H1 (cell line): ENCODE measurements around the gene KLRK1. TPM values are rescaled to one million over a fixed set of nuclear protein-coding genes. Genes with fewer than 3 reads are reported as not detected.
A peak's percentile ranks its signal among the peaks of the same experiment; 100 is the strongest.

Experiments
- CTCF ChIA-PET: fragments of 300-600 bp; sonication (Branson Sonifier 250); formaldehyde crosslinking; loops from one replicate; lab custom pipeline; 2021; ENCODE audit not compliant: partially characterized antibody; lab: Charles Lee
- POLR2A ChIA-PET: fragments of 300-600 bp; sonication (Branson Sonifier 250); formaldehyde crosslinking; loops from one replicate; lab custom pipeline; 2021; ENCODE audit warnings: inconsistent platforms; ENCODE audit not compliant: partially characterized antibody; lab: Charles Lee
- DNase-seq, 2 experiments: peaks; one replicate each; pipeline versions ENCODE4 v3.0.0 to v3.0.0-alpha.2; 2010 to 2022; ENCODE audit warnings: low spot score in 2 of 2, low read depth in 1 of 2, mixed read lengths in 1 of 2
- FAIRE-seq: peaks from 2 replicates; lab custom pipeline; 2011; peaks lifted over from hg19 to GRCh38; lab: Jason Lieb, UNC
- H2AFZ ChIP-seq: 2 replicates; pipeline ENCODE4 v1.8.1; 2012; ENCODE audit warnings: low read length, inconsistent platforms
- H2AK5ac ChIP-seq: 2 replicates; pipeline ENCODE4 v1.6.1; 2013; ENCODE audit warnings: low read depth, low read length
- H2BK120ac ChIP-seq: replicated peaks from 2 replicates; pipeline ENCODE3; 2013; ENCODE audit warnings: low read depth, low read length, inconsistent platforms
- H2BK12ac ChIP-seq: 2 replicates; pipeline ENCODE4 v1.6.1; 2013; ENCODE audit warnings: low read depth, low read length
- H2BK15ac ChIP-seq: 2 replicates; pipeline ENCODE4 v1.6.1; 2013; ENCODE audit warnings: low read length
- H2BK20ac ChIP-seq: 2 replicates; pipeline ENCODE4 v1.6.1; 2013; ENCODE audit warnings: low read length
- H2BK5ac ChIP-seq: 2 replicates; pipeline ENCODE4 v1.6.1; 2013; ENCODE audit warnings: low read depth, low read length
- H3K14ac ChIP-seq: 2 replicates; pipeline ENCODE4 v1.6.1; 2013; ENCODE audit warnings: inconsistent platforms; ENCODE audit not compliant: insufficient read length
- H3K18ac ChIP-seq: 2 replicates; pipeline ENCODE4 v1.6.1; 2013; ENCODE audit warnings: low read length; ENCODE audit errors: extremely low read depth
- H3K23ac ChIP-seq: 2 replicates; pipeline ENCODE4 v1.6.1; 2013; ENCODE audit warnings: inconsistent platforms; ENCODE audit not compliant: insufficient read length
- H3K23me2 ChIP-seq: 2 replicates; pipeline ENCODE4 v1.6.1; 2013; ENCODE audit warnings: low read depth, low read length
- H3K27ac ChIP-seq: 2 replicates; pipeline ENCODE4 v1.6.1; 2011; ENCODE audit warnings: low read depth, low read length, inconsistent platforms
- H3K27me3 ChIP-seq, 4 experiments: replicated peaks in 1 of 4; 1 replicate in 1 of 4; 2 replicates in 3 of 4; pipeline versions ENCODE4 v1.6.1 to v1.8.1; 2011 to 2013; ENCODE audit warnings: low read length in 3 of 4, mild to moderate bottlenecking in 3 of 4, inconsistent platforms in 2 of 4, mixed read lengths in 2 of 4, moderate library complexity in 1 of 4; ENCODE audit not compliant: control insufficient read depth in 3 of 4, insufficient read depth in 3 of 4; ENCODE audit errors: extremely low read depth in 1 of 4
- H3K36me3 ChIP-seq, 4 experiments: 2 replicates each; pipeline versions ENCODE4 v1.6.1 to v1.8.1; 2011 to 2013; ENCODE audit warnings: mild to moderate bottlenecking in 4 of 4, low read length in 3 of 4, moderate library complexity in 2 of 4, control low read depth in 1 of 4, inconsistent platforms in 1 of 4; ENCODE audit not compliant: insufficient read depth in 4 of 4, control insufficient read depth in 2 of 4
- H3K4ac ChIP-seq: replicated peaks from 2 replicates; pipeline ENCODE3; 2013; ENCODE audit warnings: low read length, low read depth, mixed read lengths, inconsistent platforms; ENCODE audit not compliant: insufficient read length
- H3K4me1 ChIP-seq, 4 experiments: replicated peaks in 1 of 4; 1 replicate in 1 of 4; 2 replicates in 3 of 4; pipeline versions ENCODE4 v1.6.1 to v1.8.1; 2011 to 2013; ENCODE audit warnings: low read length in 3 of 4, inconsistent platforms in 2 of 4, mixed read lengths in 1 of 4; ENCODE audit not compliant: insufficient read depth in 4 of 4, control insufficient read depth in 3 of 4
- H3K4me2 ChIP-seq, 2 experiments: 2 replicates each; pipeline versions ENCODE4 v1.6.1 to v1.8.1; 2011 to 2013; ENCODE audit warnings: low read depth in 2 of 2, low read length in 2 of 2, control low read depth in 1 of 2, inconsistent platforms in 1 of 2, mild to moderate bottlenecking in 1 of 2; ENCODE audit not compliant: insufficient read depth in 1 of 2
- H3K4me3 ChIP-seq, 4 experiments: fragments of 200-600, 300-600 bp in 1 of 4; sonication (generic), shearing (Covaris generic), sonication (Bioruptor Twin) in 1 of 4; 2 replicates each; pipeline versions ENCODE4 v1.5.1 to v1.8.1; 2011 to 2016; ENCODE audit warnings: low read length in 4 of 4, low read depth in 3 of 4, control low read depth in 2 of 4, inconsistent platforms in 2 of 4, mild to moderate bottlenecking in 2 of 4, mixed read lengths in 1 of 4, moderate library complexity in 1 of 4; ENCODE audit not compliant: insufficient read depth in 2 of 4; ENCODE audit errors: extremely low read depth in 1 of 4
- H3K56ac ChIP-seq: replicated peaks from 2 replicates; pipeline ENCODE3; 2013; ENCODE audit warnings: low read depth, mild to moderate bottlenecking, mixed read lengths, low read length, inconsistent platforms; ENCODE audit not compliant: insufficient read length
- H3K79me1 ChIP-seq: 2 replicates; pipeline ENCODE4 v1.6.1; 2013; ENCODE audit warnings: low read depth, low read length, control low read depth
- H3K79me2 ChIP-seq, 2 experiments: 2 replicates each; pipeline versions ENCODE4 v1.6.1 to v1.8.1; 2012 to 2013; ENCODE audit warnings: low read length in 2 of 2, mild to moderate bottlenecking in 2 of 2, inconsistent platforms in 1 of 2; ENCODE audit not compliant: insufficient read depth in 2 of 2, control insufficient read depth in 1 of 2
- H3K9ac ChIP-seq, 4 experiments: replicated peaks in 1 of 4; 1 replicate in 1 of 4; 2 replicates in 3 of 4; pipeline versions ENCODE4 v1.6.1 to v1.8.1; 2011 to 2013; ENCODE audit warnings: low read depth in 3 of 4, low read length in 3 of 4, control low read depth in 2 of 4, mild to moderate bottlenecking in 2 of 4, moderate library complexity in 2 of 4, inconsistent platforms in 1 of 4; ENCODE audit errors: extremely low read depth in 1 of 4
- H3K9me3 ChIP-seq, 2 experiments: 2 replicates each; pipeline versions ENCODE4 v1.6.1 to v1.8.1; 2012 to 2013; ENCODE audit warnings: mild to moderate bottlenecking in 2 of 2, moderate library complexity in 2 of 2, control low read depth in 1 of 2, inconsistent platforms in 1 of 2, low read depth in 1 of 2, low read length in 1 of 2, mixed read lengths in 1 of 2; ENCODE audit not compliant: insufficient read depth in 2 of 2
- H4K20me1 ChIP-seq, 2 experiments: replicated peaks in 1 of 2; 2 replicates each; pipeline versions ENCODE3 to v1.8.1; 2011 to 2013; ENCODE audit warnings: inconsistent platforms in 2 of 2, low read length in 2 of 2, mild to moderate bottlenecking in 1 of 2; ENCODE audit not compliant: insufficient read depth in 2 of 2, control insufficient read depth in 1 of 2
- H4K5ac ChIP-seq: 2 replicates; pipeline ENCODE4 v1.6.1; 2013; ENCODE audit warnings: low read length, low read depth, mixed read lengths, inconsistent platforms; ENCODE audit not compliant: insufficient read length
- H4K8ac ChIP-seq: 2 replicates; pipeline ENCODE4 v1.8.0; 2013; ENCODE audit warnings: mild to moderate bottlenecking, moderate library complexity, low read length, inconsistent platforms; ENCODE audit not compliant: insufficient read depth; ENCODE audit errors: extremely low read depth
- H4K91ac ChIP-seq: replicated peaks from 2 replicates; pipeline ENCODE3; 2013; ENCODE audit warnings: low read length, mixed read lengths, inconsistent platforms; ENCODE audit not compliant: insufficient read length
- NRF1 ChIP-seq: IDR thresholded peaks from 2 replicates; pipeline ENCODE4 v1.6.1; 2011; ENCODE audit warnings: mild to moderate bottlenecking, low read depth, low read length, improper control_type of control experiment
- WGBS, 2 experiments: shearing (Covaris generic) in 1 of 2; methylation state at CpG; one replicate each; pipeline versions ENCODE4 v1.1.6 to v1.1.7; 2013 to 2015; ENCODE audit warnings: low lambda C conversion rate in 2 of 2, mixed read lengths in 2 of 2, inconsistent platforms in 1 of 2, low coverage in 1 of 2, missing lambda C conversion rate in 1 of 2; ENCODE audit not compliant: insufficient replicate concordance in 2 of 2, insufficient coverage in 1 of 2, insufficient read length in 1 of 2; ENCODE audit errors: extremely low coverage in 1 of 2, missing lambda C conversion rate in 1 of 2; 5-methylcytosine and 5-hydroxymethylcytosine counted together
- polyA plus RNA-seq, 7 experiments: library from polyadenylated mRNA; depleted of rRNA in 3 of 7; stranded (reverse) in 5 of 7; unstranded in 2 of 7; fragments of >200 nt in 5 of 7; fragments of 200-250 nt in 2 of 7; gene quantifications; 1 replicate in 5 of 7; 2 replicates in 1 of 7; 4 replicates in 1 of 7; pipeline versions ENCODE4 v1.2.1 to v1.2.3, GENCODE V29; 2011 to 2013; ENCODE audit warnings: missing spikeins in 2 of 7, mixed read lengths in 2 of 7
- total RNA-seq: library from RNA; stranded (reverse); fragmentation: NEBNext Ultra II Directional; extraction: Animal tissue kit (Norgen Biotek cat#: 25700); gene quantifications from 2 replicates; pipeline ENCODE4 v1.2.1, GENCODE V29; 2021

The KLRK1 gene
- total and polyA plus RNA-seq, 2 of the 8 experiments (the other 6 are each of a cell fraction or from before 2014, with no cell fraction given): not detected

DNA sequence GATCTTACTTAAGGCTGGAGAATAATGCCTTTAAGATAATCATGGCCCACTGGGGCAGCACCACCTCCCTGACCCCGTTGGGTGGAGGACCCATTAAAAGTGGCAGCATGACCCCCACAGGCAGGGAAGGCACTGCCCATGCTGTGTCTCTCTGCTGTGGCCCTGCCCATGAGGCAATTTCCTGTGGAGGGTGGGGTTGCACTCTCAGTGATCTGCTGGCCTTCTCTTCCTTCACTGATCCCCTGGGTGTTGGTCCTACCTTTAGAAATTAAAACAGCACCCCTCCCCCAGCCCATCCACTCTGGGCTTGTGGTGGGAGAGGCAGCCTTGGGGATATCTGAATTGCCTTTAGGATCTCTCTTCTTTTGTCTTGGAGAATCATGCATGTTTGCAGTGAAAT, 17.3 kb downstream of the KLRK1 start:
- Histone ChIP-seq H4K5ac (no peak overlapping the region), H3K4ac (no peak overlapping the region), H3K23me2 (no peaks in the 10 kb centered on the region), H4K20me1 (no peaks in the 10 kb centered on the region), H3K23ac (no peak overlapping the region), H3K18ac (peak overlapping the region; percentile 24; the same call in 1 of the 2 replicates), H3K9ac (no peak overlapping the region), H3K27ac (no peak overlapping the region), H3K79me1 (no peaks in the 10 kb centered on the region), H3K79me2 (no peaks in the 10 kb centered on the region), H2BK120ac (peak overlapping the region; percentile 73), H3K14ac (no peak overlapping the region), H2BK15ac (no peak overlapping the region), H3K4me1 (peaks cover 4 to 10% (median 7%) of the 10 kb centered on the region in 4 experiments), H2AK5ac (no peak overlapping the region), H2BK12ac (peak overlapping the region; percentile 23; the same call in 1 of the 2 replicates), H4K8ac (no peak overlapping the region; the same call in 1 of the 2 replicates), H3K27me3 (no peaks in the 10 kb centered on the region), H3K56ac (no peak overlapping the region), H3K36me3 (peaks cover 0 to under 1% (median 0%) of the 10 kb centered on the region in 4 experiments; a peak in 1 of 8 replicates), H2BK5ac (peak overlapping the region; percentile 68; the same call in 1 of the 2 replicates), H3K9me3 (peaks cover 1 to 2% of the 10 kb centered on the region in 2 experiments; a peak in 1 of 4 replicates), H3K4me2 (no peak overlapping the region; a peak in 1 of 4 replicates), H2AFZ (0 out of 2 replicates have a peak overlapping the region, but pooled peaks have one; percentile 14), H3K4me3 (no peak overlapping the region), H4K91ac (peak overlapping the region; percentile 73), H2BK20ac (0 out of 2 replicates have a peak overlapping the region, but pooled peaks have one; percentile 66)
- FAIRE-seq (peak; percentile 24), DNase-seq (no peak)
- ChIA-PET CTCF (no interaction called here), POLR2A (no interaction called here)
- no peak for TF ChIP-seq NRF1
- WGBS, 2 experiments: 88% methylated on average over 1 of the region's 1 CpG; no CpG with 5 or more reads in 1 of the 2 experiments
